PFSK-1 (cell line): ENCODE results near the gene CNOT3.

ENCODE experiments used
- FOXP2 ChIP-seq: optimal IDR thresholded peaks from 2 replicates; pipeline ENCODE3; 2011; ENCODE audit warnings: borderline replicate concordance, control low read depth, inconsistent platforms; ENCODE audit not compliant: insufficient read depth; ENCODE audit errors: extremely low read length, extremely low read depth
- POLR2AphosphoS5 ChIP-seq: IDR thresholded peaks from 2 replicates; pipeline ENCODE4 v1.6.1; 2012; ENCODE audit warnings: low read depth, mild to moderate bottlenecking, control low read depth, low read length, moderate library complexity
- SIN3A ChIP-seq: IDR thresholded peaks from 2 replicates; pipeline ENCODE4 v1.6.1; 2012; ENCODE audit warnings: mild to moderate bottlenecking, low read length, moderate library complexity, borderline replicate concordance; ENCODE audit not compliant: insufficient read depth
- TAF1 ChIP-seq: IDR thresholded peaks from 2 replicates; pipeline ENCODE4 v1.6.1; 2012; ENCODE audit warnings: low read length, control low read depth, borderline replicate concordance; ENCODE audit not compliant: insufficient read depth
- TF ChIP-seq, protein P1 (sequence below), 2 experiments: IDR thresholded peaks; 2 replicates each; pipeline versions ENCODE4 v1.6.1 to v1.8.0; 2011 to 2012; ENCODE audit warnings: low read depth in 2 of 2, low read length in 2 of 2, control low read depth in 1 of 2, inconsistent platforms in 1 of 2, mild to moderate bottlenecking in 1 of 2, moderate library complexity in 1 of 2; ENCODE audit not compliant: insufficient read depth in 1 of 2

The CNOT3 gene

DNA sequence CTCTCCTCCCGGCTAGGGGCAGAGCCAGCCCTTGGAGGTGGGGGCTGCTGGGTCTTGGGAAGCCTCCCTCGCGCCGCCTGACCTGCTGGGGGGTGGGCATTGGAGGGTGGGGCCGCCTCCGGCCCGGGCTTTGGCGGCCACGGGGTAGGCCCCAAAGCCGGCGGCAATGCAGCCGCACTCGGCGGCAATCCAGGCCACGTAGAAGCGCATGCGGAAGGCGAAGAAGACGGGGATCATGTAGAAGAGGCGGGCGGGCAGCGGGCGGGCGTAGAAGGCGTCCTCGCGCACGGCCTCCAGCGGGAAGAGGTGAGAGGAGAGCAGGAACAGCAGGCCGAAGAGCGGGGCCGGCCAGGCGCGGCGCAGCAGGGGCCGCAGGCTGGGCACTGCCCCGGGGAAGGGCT is 43.1 kb downstream of the CNOT3 start:
- TF ChIP-seq TAF1 (no peak), POLR2AphosphoS5 (no peak), FOXP2 (no peak), SIN3A (no peak)
- TF ChIP-seq, protein P1, sequence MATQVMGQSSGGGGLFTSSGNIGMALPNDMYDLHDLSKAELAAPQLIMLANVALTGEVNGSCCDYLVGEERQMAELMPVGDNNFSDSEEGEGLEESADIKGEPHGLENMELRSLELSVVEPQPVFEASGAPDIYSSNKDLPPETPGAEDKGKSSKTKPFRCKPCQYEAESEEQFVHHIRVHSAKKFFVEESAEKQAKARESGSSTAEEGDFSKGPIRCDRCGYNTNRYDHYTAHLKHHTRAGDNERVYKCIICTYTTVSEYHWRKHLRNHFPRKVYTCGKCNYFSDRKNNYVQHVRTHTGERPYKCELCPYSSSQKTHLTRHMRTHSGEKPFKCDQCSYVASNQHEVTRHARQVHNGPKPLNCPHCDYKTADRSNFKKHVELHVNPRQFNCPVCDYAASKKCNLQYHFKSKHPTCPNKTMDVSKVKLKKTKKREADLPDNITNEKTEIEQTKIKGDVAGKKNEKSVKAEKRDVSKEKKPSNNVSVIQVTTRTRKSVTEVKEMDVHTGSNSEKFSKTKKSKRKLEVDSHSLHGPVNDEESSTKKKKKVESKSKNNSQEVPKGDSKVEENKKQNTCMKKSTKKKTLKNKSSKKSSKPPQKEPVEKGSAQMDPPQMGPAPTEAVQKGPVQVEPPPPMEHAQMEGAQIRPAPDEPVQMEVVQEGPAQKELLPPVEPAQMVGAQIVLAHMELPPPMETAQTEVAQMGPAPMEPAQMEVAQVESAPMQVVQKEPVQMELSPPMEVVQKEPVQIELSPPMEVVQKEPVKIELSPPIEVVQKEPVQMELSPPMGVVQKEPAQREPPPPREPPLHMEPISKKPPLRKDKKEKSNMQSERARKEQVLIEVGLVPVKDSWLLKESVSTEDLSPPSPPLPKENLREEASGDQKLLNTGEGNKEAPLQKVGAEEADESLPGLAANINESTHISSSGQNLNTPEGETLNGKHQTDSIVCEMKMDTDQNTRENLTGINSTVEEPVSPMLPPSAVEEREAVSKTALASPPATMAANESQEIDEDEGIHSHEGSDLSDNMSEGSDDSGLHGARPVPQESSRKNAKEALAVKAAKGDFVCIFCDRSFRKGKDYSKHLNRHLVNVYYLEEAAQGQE (IDR thresholded peaks at IDR 0.05; ENCODE audit: insufficient read depth in 1 of 2, low read depth in 2 of 2, low read length in 2 of 2): no peak

DNA sequence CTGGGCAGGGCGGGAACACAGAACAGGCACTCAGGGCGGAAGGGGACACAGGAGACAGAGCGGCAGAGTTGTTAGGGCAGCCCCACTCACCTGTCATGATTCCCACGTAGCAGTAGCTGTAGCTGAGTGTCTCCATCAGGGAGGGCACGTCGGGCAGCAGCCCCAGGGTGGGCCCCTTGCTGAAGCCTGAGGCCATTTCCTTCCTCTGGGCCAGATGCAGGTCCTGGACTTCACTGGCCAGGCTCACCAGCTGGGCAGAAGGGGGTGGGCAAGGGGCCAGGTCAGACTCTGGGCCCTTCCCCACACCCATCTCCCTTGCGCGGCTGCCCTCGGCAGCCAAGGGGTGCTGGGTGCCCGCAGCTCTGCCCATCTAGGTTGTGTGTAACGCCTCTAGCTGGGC is 45.9 kb downstream of the CNOT3 start:
- no peak for TF ChIP-seq FOXP2
- TF ChIP-seq SIN3A: no peak
- TF ChIP-seq, protein P1 (IDR thresholded peaks at IDR 0.05; ENCODE audit: insufficient read depth in 1 of 2, low read depth in 2 of 2, low read length in 2 of 2): no peak
- no peak for TF ChIP-seq TAF1
- 0 out of 2 replicates have a peak, but pooled peaks have one; percentile 16 for TF ChIP-seq POLR2AphosphoS5

DNA sequence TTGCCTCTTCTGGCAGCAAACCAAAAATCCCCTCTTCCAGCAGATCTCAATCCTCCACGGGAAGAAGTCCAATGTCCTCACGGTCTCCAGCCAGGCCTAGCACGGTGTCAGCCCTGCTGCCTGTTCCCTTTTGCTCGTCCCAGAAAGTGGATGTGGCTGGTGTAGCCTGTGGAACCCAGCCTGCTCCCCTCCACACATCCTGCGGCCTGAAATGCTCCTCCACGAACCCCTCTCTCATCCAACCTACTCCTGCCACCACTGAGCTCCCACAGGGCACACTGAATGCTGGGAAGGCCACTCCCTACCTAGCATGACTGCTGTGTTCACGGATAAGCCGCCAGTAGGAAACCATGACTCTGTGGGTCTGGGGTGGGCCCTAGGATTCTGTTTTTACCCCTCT is 48.8 kb downstream of the CNOT3 start:
- no peak for TF ChIP-seq POLR2AphosphoS5
- TF ChIP-seq, protein P1 (IDR thresholded peaks at IDR 0.05; ENCODE audit: insufficient read depth in 1 of 2, low read depth in 2 of 2, low read length in 2 of 2): no peak
- TF ChIP-seq TAF1: no peak
- no peak for TF ChIP-seq FOXP2
- TF ChIP-seq SIN3A: no peak

DNA sequence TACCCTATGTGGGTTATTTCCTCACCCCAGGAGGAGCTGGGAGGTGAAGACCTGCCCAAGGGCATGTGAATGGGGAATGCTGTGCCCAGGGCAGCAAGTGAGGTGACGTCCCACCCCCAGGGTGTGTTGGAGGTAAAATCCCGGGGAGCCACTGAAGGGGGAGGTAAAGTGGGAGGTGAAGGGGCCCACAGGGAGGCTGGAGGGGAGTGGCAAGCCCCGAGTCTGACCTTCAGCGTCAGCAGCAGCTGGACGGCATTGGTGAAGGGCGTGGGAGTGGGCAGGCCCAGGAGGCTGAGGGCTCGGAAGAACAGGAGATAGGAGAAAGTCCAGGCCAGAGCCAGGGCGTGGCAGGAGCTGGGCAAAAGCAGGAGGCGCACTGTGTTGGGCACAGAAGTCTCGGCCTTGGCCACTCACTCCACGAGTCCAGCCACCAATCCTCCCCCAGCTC is 49.4 kb downstream of the CNOT3 start:
- TF ChIP-seq POLR2AphosphoS5: no peak
- TF ChIP-seq TAF1: no peak
- TF ChIP-seq SIN3A: no peak
- TF ChIP-seq, protein P1 (IDR thresholded peaks at IDR 0.05; ENCODE audit: insufficient read depth in 1 of 2, low read depth in 2 of 2, low read length in 2 of 2): no peak
- no peak for TF ChIP-seq FOXP2
